ENCODE data around the gene UBASH3A.

Gene UBASH3A

DNA sequence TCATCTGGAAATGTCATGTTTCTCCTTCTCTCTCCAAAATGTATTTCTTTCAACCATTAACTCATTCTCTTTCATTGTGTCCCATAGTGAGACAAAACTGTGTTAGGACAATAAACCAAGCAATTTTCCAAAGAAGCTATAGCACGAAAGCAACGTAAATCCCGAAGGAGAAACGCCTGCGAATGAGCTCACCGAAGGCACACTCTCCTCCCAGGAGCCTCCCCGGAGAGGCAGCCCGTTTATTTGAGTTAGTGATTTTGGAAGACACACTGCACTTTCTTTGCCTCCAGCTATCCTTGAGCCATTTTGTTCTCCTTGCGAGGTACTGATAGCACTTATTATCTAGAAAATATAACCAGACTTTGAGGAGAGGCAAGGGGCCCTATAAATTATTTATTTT lies 51.1 kb downstream of the UBASH3A start:
- ChIA-PET POLR2A (no interaction called here), CTCF (interaction anchor here (0.9 kb wide), 1 partner anchor 309 kb away, joined by 4 read pairs; no protein-coding TSS in a partner anchor)
- H3K27ac ChIP-seq (ENCODE audit: extremely low read depth, low read depth, low read length): no peak overlapping the region
- H3K4me3 ChIP-seq (ENCODE audit: low read depth, low read length): no peak overlapping the region
- TF ChIP-seq ZNF157 (tag by site-specific recombination; IDR thresholded peaks at IDR 0.05): no peak
- TF ChIP-seq ZBTB48 (tag by site-specific recombination; IDR thresholded peaks at IDR 0.05): no peak
- 0 out of 2 replicates have a peak, but pooled peaks have one; percentile 25 for TF ChIP-seq ZNF335 (tag by site-specific recombination; conservative IDR thresholded peaks at IDR 0.05)
- no peaks in the 10 kb centered on the region for H3K36me3 ChIP-seq (ENCODE audit: control insufficient read depth in 2 of 2, insufficient read depth in 1 of 2, low read length in 2 of 2)
- no peaks in the 10 kb centered on the region for H3K9me3 ChIP-seq (ENCODE audit: control insufficient read depth, insufficient read depth, low read depth, low read length)
- H3K4me1 ChIP-seq (ENCODE audit: control insufficient read depth, insufficient read depth, low read length): no peaks in the 10 kb centered on the region; the same call in 1 of the 2 replicates

GRCh38 chr21:42455196-42455595 lies 51.5 kb downstream of the UBASH3A start:
- no peaks in the 10 kb centered on the region for H3K36me3 ChIP-seq (ENCODE audit: control insufficient read depth in 2 of 2, insufficient read depth in 1 of 2, low read length in 2 of 2)
- H3K9me3 ChIP-seq (ENCODE audit: control insufficient read depth, insufficient read depth, low read depth, low read length): no peaks in the 10 kb centered on the region
- TF ChIP-seq ZNF335 (tag by site-specific recombination; conservative IDR thresholded peaks at IDR 0.05): 0 out of 2 replicates have a peak, but pooled peaks have one; percentile 6
- TF ChIP-seq, protein P1, sequence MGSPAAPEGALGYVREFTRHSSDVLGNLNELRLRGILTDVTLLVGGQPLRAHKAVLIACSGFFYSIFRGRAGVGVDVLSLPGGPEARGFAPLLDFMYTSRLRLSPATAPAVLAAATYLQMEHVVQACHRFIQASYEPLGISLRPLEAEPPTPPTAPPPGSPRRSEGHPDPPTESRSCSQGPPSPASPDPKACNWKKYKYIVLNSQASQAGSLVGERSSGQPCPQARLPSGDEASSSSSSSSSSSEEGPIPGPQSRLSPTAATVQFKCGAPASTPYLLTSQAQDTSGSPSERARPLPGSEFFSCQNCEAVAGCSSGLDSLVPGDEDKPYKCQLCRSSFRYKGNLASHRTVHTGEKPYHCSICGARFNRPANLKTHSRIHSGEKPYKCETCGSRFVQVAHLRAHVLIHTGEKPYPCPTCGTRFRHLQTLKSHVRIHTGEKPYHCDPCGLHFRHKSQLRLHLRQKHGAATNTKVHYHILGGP (tag by site-specific recombination; IDR thresholded peaks at IDR 0.05): no peak
- TF ChIP-seq, protein P2, sequence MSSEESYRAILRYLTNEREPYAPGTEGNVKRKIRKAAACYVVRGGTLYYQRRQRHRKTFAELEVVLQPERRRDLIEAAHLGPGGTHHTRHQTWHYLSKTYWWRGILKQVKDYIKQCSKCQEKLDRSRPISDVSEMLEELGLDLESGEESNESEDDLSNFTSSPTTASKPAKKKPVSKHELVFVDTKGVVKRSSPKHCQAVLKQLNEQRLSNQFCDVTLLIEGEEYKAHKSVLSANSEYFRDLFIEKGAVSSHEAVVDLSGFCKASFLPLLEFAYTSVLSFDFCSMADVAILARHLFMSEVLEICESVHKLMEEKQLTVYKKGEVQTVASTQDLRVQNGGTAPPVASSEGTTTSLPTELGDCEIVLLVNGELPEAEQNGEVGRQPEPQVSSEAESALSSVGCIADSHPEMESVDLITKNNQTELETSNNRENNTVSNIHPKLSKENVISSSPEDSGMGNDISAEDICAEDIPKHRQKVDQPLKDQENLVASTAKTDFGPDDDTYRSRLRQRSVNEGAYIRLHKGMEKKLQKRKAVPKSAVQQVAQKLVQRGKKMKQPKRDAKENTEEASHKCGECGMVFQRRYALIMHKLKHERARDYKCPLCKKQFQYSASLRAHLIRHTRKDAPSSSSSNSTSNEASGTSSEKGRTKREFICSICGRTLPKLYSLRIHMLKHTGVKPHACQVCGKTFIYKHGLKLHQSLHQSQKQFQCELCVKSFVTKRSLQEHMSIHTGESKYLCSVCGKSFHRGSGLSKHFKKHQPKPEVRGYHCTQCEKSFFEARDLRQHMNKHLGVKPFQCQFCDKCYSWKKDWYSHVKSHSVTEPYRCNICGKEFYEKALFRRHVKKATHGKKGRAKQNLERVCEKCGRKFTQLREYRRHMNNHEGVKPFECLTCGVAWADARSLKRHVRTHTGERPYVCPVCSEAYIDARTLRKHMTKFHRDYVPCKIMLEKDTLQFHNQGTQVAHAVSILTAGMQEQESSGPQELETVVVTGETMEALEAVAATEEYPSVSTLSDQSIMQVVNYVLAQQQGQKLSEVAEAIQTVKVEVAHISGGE (tag by site-specific recombination; conservative IDR thresholded peaks at IDR 0.05; ENCODE audit: low read depth): no peak
- peak; percentile 85 for TF ChIP-seq ZIC2 (tag by site-specific recombination; IDR thresholded peaks at IDR 0.05)
- no peak for TF ChIP-seq ZNF629 (tag by site-specific recombination; IDR thresholded peaks at IDR 0.05)
- TF ChIP-seq ATF2 (tag by site-specific recombination; IDR thresholded peaks at IDR 0.05; ENCODE audit: low read depth): peak; percentile 85; the same call in 1 of the 2 replicates
- no peak overlapping the region for H3K27ac ChIP-seq (ENCODE audit: extremely low read depth, low read depth, low read length)
- H3K4me1 ChIP-seq (ENCODE audit: control insufficient read depth, insufficient read depth, low read length): no peaks in the 10 kb centered on the region; the same call in 1 of the 2 replicates
- CTCF ChIA-PET: interaction anchor here (0.9 kb wide), 1 partner anchor 309 kb away, joined by 4 read pairs; no protein-coding TSS in a partner anchor
- no peak overlapping the region for H3K4me3 ChIP-seq (ENCODE audit: low read depth, low read length)
- POLR2A ChIA-PET: no interaction called here

DNA sequence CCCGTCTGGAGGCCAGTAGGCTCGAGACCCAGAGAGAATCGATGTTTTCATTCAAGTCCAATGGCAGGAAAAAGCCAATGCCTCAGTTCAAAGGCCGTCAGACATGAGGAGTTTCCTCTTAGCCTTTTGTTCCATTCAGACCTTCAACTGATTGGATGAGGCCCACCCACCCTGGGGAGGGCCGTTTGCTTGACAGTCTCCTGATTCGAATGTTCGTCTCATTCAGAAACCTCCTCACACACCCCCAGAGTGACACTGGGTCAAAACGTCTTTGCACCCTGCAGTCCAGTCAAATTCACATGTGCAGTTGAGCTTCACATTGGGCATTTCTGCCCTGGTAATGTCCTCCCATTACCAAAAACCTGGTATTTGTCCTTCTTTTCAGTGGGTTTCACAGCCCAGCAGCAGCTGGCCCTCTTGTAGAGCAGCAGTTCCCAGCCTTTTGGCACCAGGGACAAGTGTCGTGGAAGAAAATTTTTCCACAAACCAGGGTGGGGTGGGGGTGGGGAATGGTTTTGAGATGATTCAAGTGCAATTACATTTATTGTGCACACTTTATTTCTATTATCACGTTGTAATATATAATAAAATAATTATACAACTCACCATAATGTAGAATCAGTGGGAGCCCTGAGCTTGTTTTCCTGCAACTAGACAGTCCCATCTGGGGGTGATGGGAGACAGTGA lies 52.2 kb downstream of the UBASH3A start:
- Histone ChIP-seq H3K27ac (ENCODE audit: extremely low read depth, low read depth, low read length) (no peak overlapping the region), H3K9me3 (ENCODE audit: control insufficient read depth, insufficient read depth, low read depth, low read length) (no peaks in the 10 kb centered on the region), H3K4me3 (ENCODE audit: low read depth, low read length) (no peak overlapping the region), H3K4me1 (ENCODE audit: control insufficient read depth, insufficient read depth, low read length) (no peaks in the 10 kb centered on the region; the same call in 1 of the 2 replicates), H3K36me3 (ENCODE audit: control insufficient read depth in 2 of 2, insufficient read depth in 1 of 2, low read length in 2 of 2) (no peaks in the 10 kb centered on the region)
- TF ChIP-seq ZNF670 (tag by site-specific recombination; IDR thresholded peaks at IDR 0.05; ENCODE audit: low read depth) (no peak), ZNF341 (tag by site-specific recombination; IDR thresholded peaks at IDR 0.05; ENCODE audit: low read depth) (no peak), ZBTB48 (tag by site-specific recombination; IDR thresholded peaks at IDR 0.05) (no peak), ZNF10 (tag by site-specific recombination; IDR thresholded peaks at IDR 0.05) (peak; percentile 100)
- TF ChIP-seq, protein P3, sequence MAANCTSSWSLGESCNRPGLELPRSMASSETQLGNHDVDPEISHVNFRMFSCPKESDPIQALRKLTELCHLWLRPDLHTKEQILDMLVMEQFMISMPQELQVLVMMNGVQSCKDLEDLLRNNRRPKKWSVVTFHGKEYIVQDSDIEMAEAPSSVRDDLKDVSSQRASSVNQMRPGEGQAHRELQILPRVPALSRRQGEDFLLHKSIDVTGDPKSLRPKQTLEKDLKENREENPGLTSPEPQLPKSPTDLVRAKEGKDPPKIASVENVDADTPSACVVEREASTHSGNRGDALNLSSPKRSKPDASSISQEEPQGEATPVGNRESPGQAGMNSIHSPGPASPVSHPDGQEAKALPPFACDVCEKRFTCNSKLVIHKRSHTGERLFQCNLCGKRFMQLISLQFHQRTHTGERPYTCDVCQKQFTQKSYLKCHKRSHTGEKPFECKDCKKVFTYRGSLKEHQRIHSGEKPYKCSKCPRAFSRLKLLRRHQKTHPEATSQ (tag by site-specific recombination; IDR thresholded peaks at IDR 0.05): no peak
- CTCF ChIA-PET: interaction anchor here (0.8 kb wide), 1 partner anchor 311 kb away, joined by 3 read pairs; no protein-coding TSS in a partner anchor
- POLR2A ChIA-PET: no interaction called here
